Measurements from ENCODE around the gene PTPN3. TPM values are rescaled to one million over a fixed set of nuclear protein-coding genes. Genes with fewer than 3 reads are reported as not detected.

Gene PTPN3
- total RNA-seq, 1 experiment from 2014 or later = 20.8 TPM

DNA sequence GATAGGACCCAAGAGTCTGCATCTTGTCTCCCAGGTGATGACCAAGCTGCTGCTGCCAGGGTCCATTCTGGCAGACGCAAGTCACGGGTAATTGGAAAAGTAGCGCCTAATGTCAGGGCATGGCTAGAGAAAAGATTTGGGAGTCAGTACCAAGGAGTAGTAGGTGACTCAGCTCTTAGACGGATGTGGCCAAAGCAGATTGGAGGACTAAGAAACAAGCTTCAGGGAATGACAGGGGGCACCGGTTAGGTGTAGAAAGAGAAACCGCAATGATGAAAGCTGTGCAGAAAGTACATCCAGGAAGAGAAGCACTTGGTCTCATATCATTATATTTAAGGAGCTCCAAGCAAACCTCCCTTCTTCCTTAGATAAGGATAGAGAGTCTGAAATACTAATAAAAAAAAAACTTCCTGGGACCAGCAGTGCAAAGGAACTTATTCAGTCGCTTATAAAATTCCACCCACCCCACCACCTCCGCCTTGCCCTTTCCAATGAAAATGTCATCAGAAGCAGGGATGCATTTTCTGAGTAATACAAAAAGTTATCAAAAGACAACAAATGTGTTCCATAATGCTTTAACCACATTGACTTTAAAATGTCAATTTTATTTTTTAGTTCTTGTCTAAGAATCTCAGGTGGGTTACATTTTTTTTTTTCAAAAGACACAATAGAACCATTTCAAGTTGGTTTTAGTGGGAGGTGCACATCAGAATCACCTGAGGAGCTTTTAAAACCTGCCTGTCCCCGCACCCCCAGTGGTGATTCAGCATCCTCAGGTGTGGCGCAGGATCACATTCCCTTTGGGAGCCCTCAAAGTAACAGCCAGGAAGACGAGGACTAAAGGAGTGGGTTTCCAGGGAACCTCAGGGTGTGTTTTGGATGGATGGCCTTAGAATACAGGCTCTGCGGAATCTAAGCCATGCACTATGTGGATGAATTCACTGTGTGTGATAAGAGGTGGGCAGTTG is 31.2 kb downstream of the PTPN3 start:
- Histone ChIP-seq H3K4me2 (ENCODE audit: low read length) (no peak overlapping the region), H3K79me2 (ENCODE audit: insufficient read depth, low read length) (peaks cover 41% of the 10 kb centered on the region; the same call in 1 of the 2 replicates), H3K36me3 (ENCODE audit: control insufficient read depth in 1 of 2, insufficient read depth in 2 of 2, low read length in 2 of 2) (peaks cover 2 to 6% of the 10 kb centered on the region in 2 experiments; a peak in 1 of 4 replicates), H2AFZ (ENCODE audit: low read depth, low read length, poor library complexity, severe bottlenecking) (no peak overlapping the region), H4K20me1 (ENCODE audit: insufficient read depth) (no peaks in the 10 kb centered on the region), H3K4me1 (ENCODE audit: control insufficient read depth in 1 of 2, insufficient read depth in 2 of 2, low read length in 2 of 2) (peaks cover 2 to 26% of the 10 kb centered on the region in 2 experiments; a peak in 3 of 4 replicates), H3K27me3 (ENCODE audit: insufficient read depth, low read length) (no peaks in the 10 kb centered on the region), H3K4me3 (replicated peaks in 1 of 2; ENCODE audit: low read depth in 1 of 2, low read length in 2 of 2) (no peak overlapping the region), H3K9ac (ENCODE audit: low read length) (no peak overlapping the region), H3K9me3 (ENCODE audit: control insufficient read depth in 1 of 2, insufficient read depth in 1 of 2, low read depth in 1 of 2, low read length in 2 of 2) (no peaks in the 10 kb centered on the region), H3K9me2 (ENCODE audit: insufficient read depth) (no peaks in the 10 kb centered on the region), H3K27ac (ENCODE audit: low read depth, low read length) (no peak overlapping the region)
- ATAC-seq (no peak), DNase-seq (ENCODE audit: low read depth, low spot score) (no peak)
- ChIA-PET POLR2A (no interaction called here), RAD21 (ENCODE audit: low non-redundant PET in 1 of 2, low total read pairs in 2 of 2, uncharacterized antibody in 2 of 2, unreplicated experiment in 2 of 2) (no interaction called here), CTCF (interaction anchor here (1.4 kb wide), 1 partner anchor 283 kb away, joined by 3 read pairs; no protein-coding TSS in a partner anchor)
- intact Hi-C loops (cut with micrococcal nuclease) = loop anchor here (5.0 kb wide), 1 partner anchor 65 kb away; no protein-coding TSS in a partner anchor
- no TSS peak for BruUV-seq (replicated peaks)
- TF ChIP-seq EZH2 (IDR thresholded peaks at IDR 0.05) (no peak), ELF1 (IDR thresholded peaks at IDR 0.05; ENCODE audit: borderline replicate concordance, low read depth) (no peak), JUND (IDR thresholded peaks at IDR 0.05) (no peak), REST (IDR thresholded peaks at IDR 0.05; ENCODE audit: low read depth) (no peak), ATF3 (IDR thresholded peaks at IDR 0.05) (no peak), EZH2phosphoT487 (IDR thresholded peaks at IDR 0.05; ENCODE audit: borderline replicate concordance) (no peak), YY1 (IDR thresholded peaks at IDR 0.05; ENCODE audit: extremely low read depth, insufficient replicate concordance, low read depth, low read length) (no peak), POLR2A (IDR thresholded peaks at IDR 0.05; ENCODE audit: borderline replicate concordance, extremely low read depth, insufficient read depth, insufficient read length) (no peak), RAD21 (IDR thresholded peaks at IDR 0.05; ENCODE audit: low read depth) (no peak), CEBPB (IDR thresholded peaks at IDR 0.05; ENCODE audit: low read depth) (no peak), FOSL1 (IDR thresholded peaks at IDR 0.05; ENCODE audit: low read depth) (no peak), ZNF274 (IDR thresholded peaks at IDR 0.05; ENCODE audit: low read depth, low read length) (no peak), CBX3 (IDR thresholded peaks at IDR 0.05; ENCODE audit: low read depth) (no peak), ZFX (IDR thresholded peaks at IDR 0.05) (no peak), SIN3A (IDR thresholded peaks at IDR 0.05; ENCODE audit: low read depth) (no peak), SP1 (IDR thresholded peaks at IDR 0.05; ENCODE audit: low read depth) (no peak), CTCF (IDR thresholded peaks at IDR 0.05 in 2 of 3, conservative IDR thresholded peaks at IDR 0.05 in 1 of 3; ENCODE audit: borderline replicate concordance in 1 of 3, insufficient read depth in 1 of 3, low read depth in 2 of 3, low read length in 2 of 3) (no peak), POLR2AphosphoS5 (IDR thresholded peaks at IDR 0.05; ENCODE audit: low read depth, low read length) (no peak), TCF7L2 (IDR thresholded peaks at IDR 0.05; ENCODE audit: borderline replicate concordance, extremely low read depth, insufficient read depth, insufficient read length) (no peak), SRF (IDR thresholded peaks at IDR 0.05; ENCODE audit: low read depth) (no peak)

Data from HCT116 (cell line).